Measurements from ENCODE around the gene PTPRN2. TPM values are rescaled to one million over a fixed set of nuclear protein-coding genes. Genes with fewer than 3 reads are reported as not detected.
A peak's percentile ranks its signal among the peaks of the same experiment; 100 is the strongest.

The PTPRN2 gene
- total and polyA plus RNA-seq, 8 donors, result 12.2 to 49.2 (median 31.8) TPM

DNA sequence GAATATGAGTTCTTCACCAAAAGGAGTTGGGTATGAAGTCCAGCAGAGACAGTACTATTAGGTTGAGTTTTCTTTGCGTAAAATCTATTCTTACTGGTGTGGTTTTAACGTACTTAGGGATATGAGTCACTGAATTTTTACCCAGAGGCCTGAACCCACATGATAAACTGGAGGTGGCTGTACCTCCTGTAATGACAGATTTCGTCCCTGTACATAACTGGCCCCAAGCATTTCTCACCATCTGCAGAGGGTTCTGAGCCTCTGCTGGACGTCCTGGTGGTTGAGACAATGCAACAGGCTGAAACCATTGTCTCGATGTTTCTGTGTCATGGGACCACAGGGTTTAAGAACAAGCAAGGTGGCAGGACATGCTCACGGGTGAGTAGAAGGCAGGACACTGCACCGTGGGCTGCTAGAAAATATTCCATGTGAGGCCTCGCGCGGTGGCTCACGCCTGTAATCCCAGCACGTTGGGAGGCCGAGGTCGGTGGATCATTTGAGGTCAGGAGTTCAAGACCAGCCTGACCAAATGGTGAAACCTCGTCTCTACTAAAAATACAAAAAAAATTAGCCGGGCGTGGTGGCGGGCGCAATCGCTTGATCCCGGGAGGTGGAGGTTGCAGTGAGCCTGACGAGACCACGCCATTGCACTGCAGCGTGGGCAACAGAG is 1017.0 kb downstream of the PTPRN2 start:
- DNase-seq, result no peak
- no peak for FAIRE-seq
- TF ChIP-seq, protein P1, sequence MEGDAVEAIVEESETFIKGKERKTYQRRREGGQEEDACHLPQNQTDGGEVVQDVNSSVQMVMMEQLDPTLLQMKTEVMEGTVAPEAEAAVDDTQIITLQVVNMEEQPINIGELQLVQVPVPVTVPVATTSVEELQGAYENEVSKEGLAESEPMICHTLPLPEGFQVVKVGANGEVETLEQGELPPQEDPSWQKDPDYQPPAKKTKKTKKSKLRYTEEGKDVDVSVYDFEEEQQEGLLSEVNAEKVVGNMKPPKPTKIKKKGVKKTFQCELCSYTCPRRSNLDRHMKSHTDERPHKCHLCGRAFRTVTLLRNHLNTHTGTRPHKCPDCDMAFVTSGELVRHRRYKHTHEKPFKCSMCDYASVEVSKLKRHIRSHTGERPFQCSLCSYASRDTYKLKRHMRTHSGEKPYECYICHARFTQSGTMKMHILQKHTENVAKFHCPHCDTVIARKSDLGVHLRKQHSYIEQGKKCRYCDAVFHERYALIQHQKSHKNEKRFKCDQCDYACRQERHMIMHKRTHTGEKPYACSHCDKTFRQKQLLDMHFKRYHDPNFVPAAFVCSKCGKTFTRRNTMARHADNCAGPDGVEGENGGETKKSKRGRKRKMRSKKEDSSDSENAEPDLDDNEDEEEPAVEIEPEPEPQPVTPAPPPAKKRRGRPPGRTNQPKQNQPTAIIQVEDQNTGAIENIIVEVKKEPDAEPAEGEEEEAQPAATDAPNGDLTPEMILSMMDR (IDR thresholded peaks at IDR 0.05), result no peak
- Histone ChIP-seq H3K27ac (no peak overlapping the region), H3K9me3 (no peaks in the 10 kb centered on the region), H3K4me1 (no peaks in the 10 kb centered on the region), H3K36me3 (no peaks in the 10 kb centered on the region), H3K27me3 (no peaks in the 10 kb centered on the region), H3K4me3 (no peak overlapping the region)
- intact Hi-C loops (cut with DNase I), result no loop called here
- 93 to 95% methylated on average over 24 of the region's 24 CpGs for WGBS, 2 donors
- ATAC-seq, result no peak

DNA sequence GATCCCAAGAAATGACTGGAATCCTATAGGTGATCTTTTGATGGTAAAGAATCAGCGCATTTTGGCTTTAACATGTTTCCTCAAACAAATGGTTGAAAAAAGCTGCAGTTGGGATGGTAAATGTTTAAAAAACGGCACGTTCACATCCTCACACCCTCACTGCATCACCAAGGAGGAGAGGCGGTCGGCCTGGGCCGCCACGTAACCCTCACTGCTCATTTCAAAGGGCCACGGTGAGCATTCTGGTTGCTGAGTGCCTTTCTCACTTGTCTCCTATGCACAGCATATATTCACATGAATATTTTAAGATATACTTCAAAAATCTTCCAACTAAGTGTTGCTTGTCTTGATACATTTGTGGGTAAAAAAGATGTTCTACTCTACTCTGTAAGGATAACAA is 1017.7 kb downstream of the PTPRN2 start:
- ATAC-seq (no peak), FAIRE-seq (no peak), DNase-seq (no peak)
- intact Hi-C loops (cut with DNase I), result no loop called here
- Histone ChIP-seq H3K27me3 (no peaks in the 10 kb centered on the region), H3K36me3 (no peaks in the 10 kb centered on the region), H3K9me3 (no peaks in the 10 kb centered on the region), H3K4me1 (no peaks in the 10 kb centered on the region), H3K4me3 (no peak overlapping the region), H3K27ac (no peak overlapping the region)
- 89 to 94% methylated on average over 8 of the region's 8 CpGs for WGBS, 2 donors
- TF ChIP-seq, protein P1 (IDR thresholded peaks at IDR 0.05), result no peak

DNA sequence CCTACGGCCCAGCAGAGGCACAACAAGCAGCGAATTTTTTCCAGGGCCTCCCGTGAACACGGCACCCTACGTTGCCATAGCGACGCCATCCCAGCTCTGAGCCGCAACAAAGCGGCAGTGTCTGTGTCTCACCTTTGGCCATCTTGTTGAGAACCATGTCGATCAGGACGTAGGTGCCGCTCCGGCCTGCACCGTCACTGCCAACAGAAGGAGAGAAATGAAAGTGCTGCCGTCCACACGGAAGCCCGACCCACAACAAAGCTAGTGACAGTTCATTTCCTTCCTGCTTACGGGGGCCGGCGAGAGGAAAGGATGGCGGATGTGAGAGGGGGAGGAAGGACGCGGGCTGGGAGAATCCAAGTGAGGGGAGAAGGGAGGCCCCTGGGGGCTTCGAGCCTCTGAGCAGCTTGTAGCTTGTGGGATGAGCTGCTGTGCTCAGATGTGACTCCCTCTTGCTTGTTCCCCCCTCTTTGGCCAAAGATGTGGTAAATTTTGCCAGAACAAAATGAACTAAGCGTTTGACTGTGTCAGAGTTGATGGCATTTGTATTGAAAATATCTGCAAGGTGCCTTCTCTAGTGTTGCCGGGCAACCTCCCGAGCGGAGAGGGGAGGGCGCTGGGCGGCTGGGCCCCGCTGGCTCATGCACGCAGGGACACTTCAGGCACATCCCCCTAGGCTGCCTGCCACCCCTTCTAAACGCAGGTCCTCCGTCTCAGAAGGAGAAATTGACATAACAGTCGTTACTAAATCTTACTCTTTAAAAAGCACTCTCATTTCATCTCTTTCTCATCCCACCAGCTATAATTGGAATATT is 1018.6 kb downstream of the PTPRN2 start:
- no peaks in the 10 kb centered on the region for H3K9me3 ChIP-seq
- H3K27me3 ChIP-seq, result no peaks in the 10 kb centered on the region
- intact Hi-C loops (cut with DNase I), result no loop called here
- peak overlapping the region in 2 of 4 donors; percentile 10 to 66 for H3K27ac ChIP-seq
- 56 to 61% methylated on average over 35 of the region's 35 CpGs for WGBS, 2 donors
- TF ChIP-seq, protein P1 (IDR thresholded peaks at IDR 0.05), result no peak
- H3K4me1 ChIP-seq, result no peaks in the 10 kb centered on the region
- ATAC-seq (peak; percentile 56 to 85 (median 84)), DNase-seq (peak in 5 of 6 donors; percentile 36 to 60 (median 49)), FAIRE-seq (no peak)
- H3K4me3 ChIP-seq, result peak overlapping the region; percentile 16 to 45 (median 28)
- H3K36me3 ChIP-seq, result no peaks in the 10 kb centered on the region

DNA sequence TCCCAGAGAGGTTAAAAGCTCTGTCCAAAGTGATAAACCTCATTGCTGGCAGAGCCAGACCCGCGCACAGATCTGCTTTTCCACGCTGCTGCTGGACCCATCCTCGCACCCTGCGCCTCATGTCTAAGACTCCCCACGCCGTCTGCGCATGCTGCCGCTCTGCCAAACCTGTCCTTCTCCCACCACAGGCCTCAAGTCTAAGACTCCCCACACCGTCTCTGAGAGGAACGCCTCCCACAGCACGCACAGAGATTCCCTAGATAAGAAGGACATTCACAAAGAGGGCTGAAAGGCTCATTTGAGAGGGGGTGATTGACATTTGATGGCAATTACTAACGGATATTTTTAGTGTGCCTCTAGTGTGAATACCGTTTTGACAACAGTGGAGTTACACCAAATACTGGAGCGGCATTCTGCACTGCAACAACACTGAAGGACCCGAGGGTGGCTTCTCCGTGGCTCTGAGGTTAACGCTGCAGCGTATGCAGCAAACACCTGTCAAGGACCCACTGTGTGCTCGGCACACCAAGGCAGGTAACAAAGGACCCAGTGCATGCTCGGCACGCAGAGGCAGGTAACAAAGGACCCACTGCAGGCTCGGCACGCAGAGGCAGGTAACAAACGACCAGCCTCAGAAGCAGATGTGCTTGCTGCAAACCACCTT is 1019.4 kb downstream of the PTPRN2 start:
- intact Hi-C loops (cut with DNase I), result no loop called here
- WGBS, 2 donors, result 69 to 74% methylated on average over 25 of the region's 25 CpGs
- no peaks in the 10 kb centered on the region for H3K27me3 ChIP-seq
- peak overlapping the region in 2 of 4 donors; percentile 10 to 66 for H3K27ac ChIP-seq
- H3K9me3 ChIP-seq, result no peaks in the 10 kb centered on the region
- FAIRE-seq (no peak), DNase-seq (peak in 1 of 6 donors; percentile 43), ATAC-seq (peak in 2 of 4 donors; percentile 4 to 14)
- H3K36me3 ChIP-seq, result no peaks in the 10 kb centered on the region
- no peaks in the 10 kb centered on the region for H3K4me1 ChIP-seq
- peak overlapping the region; percentile 16 to 45 (median 28) for H3K4me3 ChIP-seq
- TF ChIP-seq, protein P1 (IDR thresholded peaks at IDR 0.05), result no peak
